ENCODE measurements around the gene PMIS2.

Gene PMIS2

GRCh38 chr19:35556846-35557538, 29.0 kb upstream of the PMIS2 start:
- no peak for DNase-seq

GRCh38 chr19:35557539-35558399, 28.2 kb upstream of the PMIS2 start:
- peak; percentile 46 for DNase-seq

GRCh38 chr19:35558400-35559280, 27.3 kb upstream of the PMIS2 start:
- no peak for DNase-seq

- DNase-seq: no peak
Measured at GRCh38 chr19:35559281-35559659, 26.7 kb upstream of the PMIS2 start.

GRCh38 chr19:35559781-35560180, 26.2 kb upstream of the PMIS2 start:
- no peak for DNase-seq

DNA sequence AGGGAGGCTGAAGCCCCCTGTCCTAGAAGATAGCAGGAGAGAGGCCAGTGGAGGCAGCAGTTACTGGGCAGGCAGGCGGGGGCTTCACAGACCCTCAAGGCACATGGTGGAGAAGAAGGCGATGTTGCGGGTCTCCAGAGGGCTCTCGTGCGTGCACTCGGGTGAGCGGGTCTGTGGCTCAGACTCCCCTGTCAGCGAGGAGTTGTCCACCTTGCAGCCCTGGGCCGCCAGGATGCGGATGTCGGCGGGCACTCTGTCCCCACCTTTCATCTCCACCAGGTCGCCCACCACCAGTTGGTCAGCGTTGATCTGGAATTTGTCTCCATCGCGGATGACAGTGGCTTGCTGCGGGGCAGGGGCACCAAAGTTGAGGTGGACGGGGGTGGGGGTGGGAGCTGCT, 25.7 kb upstream of the PMIS2 start:
- DNase-seq: no peak

GRCh38 chr19:35560677-35561076, 25.3 kb upstream of the PMIS2 start:
- DNase-seq: no peak

- DNase-seq: no peak
Measured at GRCh38 chr19:35561436-35561835, 24.5 kb upstream of the PMIS2 start.

GRCh38 chr19:35562336-35562735, 23.6 kb upstream of the PMIS2 start:
- no peak for DNase-seq

DNA sequence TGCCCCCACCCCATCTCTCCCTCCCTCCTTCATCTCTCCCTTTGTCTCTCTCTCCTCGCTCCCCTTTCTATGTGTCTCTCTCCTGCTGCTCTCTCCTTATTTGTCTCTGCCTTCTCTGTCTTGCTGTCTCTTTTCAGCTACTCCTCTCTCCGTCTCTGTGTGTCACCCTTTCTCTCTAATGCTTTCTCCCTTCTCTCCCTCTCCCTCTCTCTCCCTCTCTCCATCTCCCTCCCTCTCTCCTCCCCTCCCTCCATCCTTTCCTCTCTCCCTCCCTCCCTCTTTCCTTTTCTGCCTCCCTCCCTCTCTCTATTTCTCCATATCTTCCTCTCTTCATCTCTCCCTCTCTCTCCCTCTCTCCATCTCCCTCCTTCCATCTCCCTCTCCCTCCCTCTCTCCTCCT, 23.2 kb upstream of the PMIS2 start:
- DNase-seq: no peak

- no peak for DNase-seq
Measured at GRCh38 chr19:35563207-35563829, 22.7 kb upstream of the PMIS2 start, which contains the start of gene ATP4A. ATP4A (minus strand) TSS chr19:35563658; CDS start chr19:35563629, 29 bp downstream.

DNA sequence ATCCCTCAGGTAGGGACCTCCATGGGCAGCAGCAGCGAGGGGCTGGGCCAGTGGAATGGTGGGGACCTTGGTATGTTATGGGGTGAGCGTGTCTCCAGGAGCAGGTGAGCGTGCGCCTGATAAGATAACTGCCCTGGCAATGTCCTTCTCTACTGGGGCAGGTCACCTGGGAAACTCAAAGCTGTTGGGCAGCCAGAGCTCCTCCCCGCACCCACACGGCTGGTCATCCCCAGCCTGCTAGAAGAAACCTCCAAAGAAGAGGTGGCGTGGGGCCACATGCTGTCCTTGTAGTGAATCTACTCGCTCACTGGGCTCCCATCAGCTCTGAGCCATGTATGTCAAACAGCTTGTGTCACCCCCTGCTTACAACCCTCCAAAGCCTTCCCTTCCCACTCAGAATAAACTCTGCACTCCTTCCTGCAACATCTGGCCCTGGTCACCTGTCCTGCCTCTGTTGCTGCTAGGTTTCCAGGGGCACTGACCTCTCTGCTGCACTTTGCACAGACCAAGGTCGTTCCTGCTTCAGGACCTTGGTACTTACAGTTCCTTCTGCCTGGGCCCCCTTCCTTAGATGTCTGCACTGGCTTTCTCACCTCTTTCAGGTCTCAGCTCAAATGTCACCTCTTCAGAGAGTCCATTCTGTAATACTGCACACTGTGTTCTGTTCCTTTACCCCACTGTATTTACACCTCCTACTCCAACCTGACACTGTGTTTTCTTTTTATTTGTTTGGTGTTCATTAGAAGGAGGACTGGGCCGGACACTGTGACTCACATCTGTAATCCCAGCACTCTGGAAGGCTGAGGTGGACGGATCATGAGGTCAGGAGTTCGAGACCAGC, 20.7 kb upstream of the PMIS2 start:
- DNase-seq: no peak

DNA sequence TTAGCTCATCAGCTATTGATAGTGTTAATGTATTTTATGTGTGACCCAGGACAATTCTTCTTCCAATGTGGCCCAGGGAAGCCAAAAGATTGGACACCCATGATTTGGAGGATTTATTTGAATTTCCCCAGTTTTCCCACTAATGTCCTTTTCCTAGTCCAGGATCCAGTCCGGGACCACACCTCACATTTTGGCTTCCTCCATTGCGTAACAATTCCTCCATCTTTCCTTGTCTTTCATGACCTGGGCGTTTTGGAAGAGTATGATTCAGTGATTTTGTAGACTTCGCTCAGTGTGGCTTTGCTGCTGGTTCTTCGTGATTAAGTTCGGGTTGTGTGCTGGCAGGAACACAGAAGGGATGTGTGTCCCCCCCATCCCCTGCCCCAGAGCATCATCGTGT, 19.2 kb upstream of the PMIS2 start:
- DNase-seq: no peak

DNA sequence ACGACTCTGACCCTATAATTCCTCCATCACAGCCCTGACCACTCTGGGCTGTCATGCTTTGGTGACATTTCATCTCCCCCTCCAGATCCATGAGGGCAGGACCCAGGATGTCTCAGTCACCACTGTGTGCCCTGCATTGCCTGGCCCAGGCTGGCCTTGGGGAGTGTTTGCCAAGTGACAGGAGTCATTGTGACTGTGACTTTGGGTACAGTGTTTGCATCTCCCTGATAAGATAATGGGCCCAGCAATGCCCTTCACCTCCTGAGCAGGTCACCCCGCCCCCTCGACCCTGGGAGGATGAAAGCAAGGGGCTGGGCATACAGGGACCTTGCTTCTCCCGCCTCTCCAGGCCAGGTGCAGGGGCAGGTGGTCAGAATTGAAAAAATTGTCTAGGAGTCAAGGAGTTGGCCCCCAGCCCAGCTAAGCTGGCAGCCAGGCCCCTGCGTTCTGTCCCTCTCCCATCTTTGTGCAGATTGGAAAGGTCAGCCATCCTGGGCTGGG, 16.6 kb upstream of the PMIS2 start:
- no peak for DNase-seq

- DNase-seq: no peak
Measured at GRCh38 chr19:35571406-35571965, 14.5 kb upstream of the PMIS2 start.

DNA sequence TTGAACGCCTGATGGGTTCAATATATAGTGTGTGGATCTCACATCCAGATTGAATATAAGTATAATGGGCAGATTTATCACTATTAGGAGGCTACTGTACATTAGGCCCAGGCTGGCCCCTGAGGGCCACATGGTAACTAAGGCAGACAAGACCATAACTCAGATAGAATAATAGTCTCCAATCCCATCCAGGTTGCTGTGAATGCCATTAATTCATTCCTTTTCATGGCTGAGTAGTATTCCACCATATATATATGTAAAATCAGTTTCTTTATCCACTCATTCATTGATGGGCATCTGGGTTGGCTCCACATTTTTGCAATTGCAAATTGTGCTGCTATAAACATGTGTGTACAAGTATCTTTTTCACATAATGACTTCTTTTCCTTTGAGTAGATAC, 8.1 kb upstream of the PMIS2 start:
- DNase-seq: no peak

GRCh38 chr19:35578707-35579106, 7.3 kb upstream of the PMIS2 start:
- no peak for DNase-seq

GRCh38 chr19:35582760-35583159, 3.2 kb upstream of the PMIS2 start:
- DNase-seq: no peak

DNA sequence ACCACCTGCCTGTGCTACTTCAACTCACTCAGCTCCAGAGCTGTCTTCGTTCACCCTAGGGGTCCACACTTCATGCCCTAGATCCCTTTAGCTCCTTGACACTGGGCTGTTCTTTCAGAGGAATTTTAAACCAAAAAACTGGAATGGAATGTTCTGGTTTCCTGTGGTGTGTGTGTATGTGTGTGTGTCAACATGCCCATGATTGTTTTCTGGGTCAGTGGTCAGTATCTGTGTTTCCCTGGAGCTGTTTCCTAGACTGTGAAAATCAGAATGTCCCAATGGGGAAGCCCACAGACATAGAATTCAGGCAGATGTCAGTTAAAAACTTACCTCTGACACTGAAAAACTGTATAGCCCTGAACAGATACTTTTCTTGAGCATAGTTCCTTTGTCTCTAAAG, 1.3 kb downstream of the PMIS2 start:
- no peak for DNase-seq

DNA sequence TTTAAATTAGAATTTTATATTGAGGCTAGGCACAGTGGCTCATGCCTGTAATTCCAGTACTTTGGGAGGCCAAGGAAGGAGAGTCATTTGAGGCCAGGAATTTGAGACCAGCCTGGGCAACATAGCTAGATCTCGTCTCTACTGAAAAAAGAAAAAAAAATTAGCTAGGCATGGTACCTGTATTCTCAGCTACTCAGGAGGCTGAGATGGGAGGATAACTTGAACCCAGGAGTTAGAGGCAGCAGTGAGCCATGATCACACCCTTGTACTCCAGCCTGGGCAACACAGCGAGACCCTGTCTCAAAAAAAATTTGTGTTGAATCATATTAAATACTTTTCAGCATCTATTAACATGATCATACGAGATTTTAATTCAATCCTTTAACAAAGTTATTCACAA, 4.9 kb downstream of the PMIS2 start:
- DNase-seq: no peak

DNA sequence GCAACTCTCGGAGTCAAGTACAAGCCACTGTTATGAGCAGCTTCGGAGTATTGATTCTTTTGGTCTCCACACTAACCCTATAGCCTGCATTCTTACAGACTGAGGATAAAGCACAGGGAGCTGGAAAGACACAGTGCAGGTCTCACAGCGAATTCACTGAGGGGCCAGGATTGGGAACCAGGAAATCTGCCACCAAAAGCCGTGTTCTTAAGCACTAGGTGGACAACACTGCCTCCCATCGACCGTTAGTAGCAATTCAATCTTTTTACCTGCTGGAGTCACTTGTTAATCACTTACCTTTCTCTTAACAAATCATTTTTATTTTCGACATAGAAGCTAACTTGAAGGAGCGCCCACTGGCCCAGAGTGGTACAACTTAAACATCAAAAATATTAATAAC, 6.3 kb downstream of the PMIS2 start:
- DNase-seq: no peak
